Endothelial cell of umbilical vein (primary cell): ENCODE results near the gene ABR. TPM values are rescaled to one million over a fixed set of nuclear protein-coding genes. Genes with fewer than 3 reads are reported as not detected.

Experiments
- BruUV-seq: library from RNA; stranded (reverse); fragments of 400-500 nt; replicated peaks from 2 replicates; lab custom pipeline; 2021; lab: Mats Ljungman, UMichigan
- CTCF ChIA-PET: fragments of 300-600, 350-600 bp; sonication (Branson Sonifier 250); formaldehyde crosslinking; loops from one replicate; lab custom pipeline; 2021; ENCODE audit warnings: antibody characterized with exemption, inconsistent platforms; lab: Charles Lee
- POLR2A ChIA-PET: fragments of 300-600, 350-600 bp; sonication (Branson Sonifier 250); formaldehyde crosslinking; loops from one replicate; lab custom pipeline; 2021; ENCODE audit warnings: antibody characterized with exemption, inconsistent platforms; lab: Charles Lee
- DNase-seq: peaks from one replicate; pipeline ENCODE4 v3.0.0-alpha.2; 2011; ENCODE audit warnings: low read depth, low spot score
- FAIRE-seq: peaks from 2 replicates; lab custom pipeline; 2011; peaks lifted over from hg19 to GRCh38; lab: Jason Lieb, UNC
- H2AFZ ChIP-seq: 2 replicates; pipeline ENCODE4 v1.6.0; 2012; ENCODE audit warnings: low read depth, low read length, control low read depth, inconsistent platforms
- H3K27ac ChIP-seq: 2 replicates; pipeline ENCODE4 v1.5.1; 2011; ENCODE audit warnings: low read depth, mild to moderate bottlenecking, control low read depth, low read length, moderate library complexity; ENCODE audit not compliant: insufficient read depth
- H3K27me3 ChIP-seq, 2 experiments: 2 replicates each; pipeline versions ENCODE4 v1.6.0 to v1.6.1; 2011; ENCODE audit warnings: low read length in 2 of 2, mixed read lengths in 1 of 2; ENCODE audit not compliant: control insufficient read depth in 2 of 2, insufficient read depth in 2 of 2
- H3K36me3 ChIP-seq, 2 experiments: 2 replicates in 1 of 2; 3 replicates in 1 of 2; pipeline ENCODE4 v1.5.1; 2011; ENCODE audit warnings: low read length in 2 of 2, mild to moderate bottlenecking in 1 of 2, moderate library complexity in 1 of 2; ENCODE audit not compliant: control insufficient read depth in 2 of 2, insufficient read depth in 2 of 2; ENCODE audit errors: extremely low read depth in 1 of 2
- H3K4me1 ChIP-seq: 3 replicates; pipeline ENCODE4 v1.5.1; 2011; ENCODE audit warnings: mild to moderate bottlenecking, low read length; ENCODE audit not compliant: control insufficient read depth, insufficient read depth; ENCODE audit errors: extremely low read depth
- H3K4me2 ChIP-seq: 2 replicates; pipeline ENCODE4 v1.6.1; 2011; ENCODE audit warnings: low read length, control low read depth, mixed read lengths; ENCODE audit not compliant: insufficient read depth
- H3K4me3 ChIP-seq, 3 experiments: fragments of 200-600 bp in 1 of 3; sonication (generic), shearing (Covaris generic) in 1 of 3; replicated peaks in 1 of 3; 2 replicates each; pipeline ENCODE4 v1.5.1; 2011 to 2016; ENCODE audit warnings: control low read depth in 3 of 3, low read length in 3 of 3, mild to moderate bottlenecking in 2 of 3, inconsistent platforms in 1 of 3, low read depth in 1 of 3, moderate library complexity in 1 of 3; ENCODE audit not compliant: insufficient read depth in 1 of 3
- H3K79me2 ChIP-seq: 2 replicates; pipeline ENCODE4 v1.6.0; 2012; ENCODE audit warnings: low read length, inconsistent platforms; ENCODE audit not compliant: control insufficient read depth, insufficient read depth
- H3K9ac ChIP-seq: replicated peaks from 2 replicates; pipeline ENCODE3; 2011; ENCODE audit warnings: low read length, control low read depth; ENCODE audit not compliant: insufficient read depth; ENCODE audit errors: extremely low read depth
- H3K9me1 ChIP-seq: replicated peaks from 3 replicates; pipeline ENCODE4 v1.6.0; 2011; ENCODE audit warnings: mild to moderate bottlenecking, low read length; ENCODE audit not compliant: control insufficient read depth, insufficient read depth; ENCODE audit errors: extremely low read depth
- H3K9me3 ChIP-seq: replicated peaks from 2 replicates; pipeline ENCODE4 v1.5.1; 2012; ENCODE audit warnings: low read length, inconsistent platforms; ENCODE audit not compliant: control insufficient read depth, insufficient read depth
- H4K20me1 ChIP-seq: replicated peaks from 2 replicates; pipeline ENCODE3; 2011; ENCODE audit warnings: mild to moderate bottlenecking, low read length; ENCODE audit not compliant: control insufficient read depth, insufficient read depth; ENCODE audit errors: extremely low read depth
- FOS ChIP-seq: IDR thresholded peaks from 2 replicates; pipeline ENCODE4 v1.6.1; 2011; ENCODE audit warnings: mild to moderate bottlenecking, low read length, moderate library complexity, borderline replicate concordance; ENCODE audit not compliant: insufficient read depth
- GATA2 ChIP-seq: IDR thresholded peaks from 2 replicates; pipeline ENCODE4 v1.7.0; 2011; ENCODE audit warnings: low read depth, mild to moderate bottlenecking, moderate library complexity, mixed read lengths, low read length; ENCODE audit not compliant: insufficient read length, insufficient read depth
- MAX ChIP-seq: IDR thresholded peaks from 2 replicates; pipeline ENCODE4 v1.6.1; 2011; ENCODE audit not compliant: insufficient read depth, insufficient read length
- POLR2A ChIP-seq: IDR thresholded peaks from 2 replicates; pipeline ENCODE4 v1.6.1; 2012; ENCODE audit warnings: low read depth, mild to moderate bottlenecking, control low read depth, low read length
- POLR2AphosphoS5 ChIP-seq: IDR thresholded peaks from 2 replicates; pipeline ENCODE4 v1.6.1; 2012; ENCODE audit warnings: low read depth, mild to moderate bottlenecking, control low read depth, low read length, moderate library complexity; ENCODE audit not compliant: insufficient read depth
- dilution Hi-C: fragments of 300-500 bp; cut with MboI; formaldehyde crosslinking; loops from one replicate; pipeline ENCODE4 v1.15.0; 2019; ENCODE audit warnings: low sequenced_read_pairs; ENCODE audit not compliant: extremely low pct_ligation_motif_present
- intact Hi-C: fragments of 100-400 bp; cut with micrococcal nuclease; formaldehyde crosslinking; loops from one replicate; pipeline ENCODE4 v1.10.0; 2022
- polyA plus RNA-seq, 4 experiments: library from polyadenylated mRNA; depleted of rRNA in 3 of 4; stranded (reverse) in 3 of 4; unstranded in 1 of 4; fragments of >200 nt; gene quantifications; 2 replicates each; pipeline versions ENCODE4 v1.2.1 to v1.2.3, GENCODE V29; 2011 to 2012; ENCODE audit warnings: missing spikeins in 1 of 4
- total RNA-seq: library from RNA; stranded (reverse); gene quantifications from 2 replicates; pipeline ENCODE4 v1.2.3, GENCODE V29; 2021

The ABR gene
- total and polyA plus RNA-seq, 2 donors (not counting 3 experiments of a cell fraction or from before 2014, with no cell fraction given): 83.5 to 96.8 TPM

- H3K4me1 ChIP-seq: peaks cover 43% of the 10 kb centered on the region
- peaks cover 0 to 4% of the 10 kb centered on the region in 2 experiments for H3K36me3 ChIP-seq
- H3K9ac ChIP-seq: peak overlapping the region; percentile 95
- no TSS peak for BruUV-seq
- H3K4me3 ChIP-seq: peak overlapping the region in 1 of 3 experiments; percentile 86
- no peaks in the 10 kb centered on the region for H3K9me1 ChIP-seq
- no peak overlapping the region for H2AFZ ChIP-seq
- FAIRE-seq (no peak), DNase-seq (no peak)
- POLR2A ChIA-PET: no interaction called here
- no peaks in the 10 kb centered on the region for H4K20me1 ChIP-seq
- H3K27me3 ChIP-seq: no peaks in the 10 kb centered on the region
- no peaks in the 10 kb centered on the region for H3K9me3 ChIP-seq
- peak overlapping the region; percentile 51 for H3K4me2 ChIP-seq
- no peak overlapping the region for H3K27ac ChIP-seq
- no peak for TF ChIP-seq POLR2AphosphoS5
- TF ChIP-seq MAX: no peak
- no peak for TF ChIP-seq FOS
- no peak for TF ChIP-seq GATA2
- TF ChIP-seq POLR2A: no peak
- peaks cover 21% of the 10 kb centered on the region for H3K79me2 ChIP-seq
- dilution Hi-C loops (loop anchor here (25.0 kb wide), 1 partner anchor 211 kb away; the partner anchor contains the start of genes GLOD4 and MRM3), intact Hi-C loops (loop anchor here (5.0 kb wide), 2 partner anchors 586 to 856 kb away; a partner anchor contains a TSS)
- CTCF ChIA-PET: interaction anchor here (1.2 to 4.3 kb wide), 6 partner anchors 9 to 119 kb away, joined by 4 to 48 read pairs (median 16); no protein-coding TSS in a partner anchor
These were observed 181.7 kb downstream of the ABR start for GRCh38 chr17:998111-998510.
